Midbrain (tissue), 1 donor: ENCODE data around the gene PROKR2.

Experiments
- DNase-seq: peaks from one replicate; lab custom pipeline; 2025; lab: John Stamatoyannopoulos, UW

Gene PROKR2

GRCh38 chr20:5282561-5282960 is 34.2 kb downstream of the PROKR2 start:
- DNase-seq = no peak

- no peak for DNase-seq
These were observed 37.1 kb downstream of the PROKR2 start for GRCh38 chr20:5279661-5280060.

DNA sequence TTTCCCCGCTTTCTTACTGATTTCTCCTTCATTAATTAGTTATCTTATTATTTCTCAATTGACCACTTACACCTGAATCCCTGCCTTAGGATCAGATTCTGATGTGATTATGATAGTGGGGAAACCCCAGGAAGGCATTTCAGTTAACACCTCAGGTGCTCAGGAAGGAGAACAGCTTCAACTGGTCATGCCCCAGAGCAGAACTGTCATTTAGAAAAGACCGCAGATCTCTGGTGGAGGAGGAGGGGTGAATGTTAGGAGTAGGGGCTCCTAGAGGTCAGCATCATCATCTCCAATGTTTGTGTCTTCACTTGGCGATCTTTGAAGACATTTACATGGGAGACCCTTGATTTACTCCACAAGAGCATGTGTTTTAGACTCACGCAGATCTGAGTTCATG is 44.5 kb downstream of the PROKR2 start:
- DNase-seq = no peak

DNA sequence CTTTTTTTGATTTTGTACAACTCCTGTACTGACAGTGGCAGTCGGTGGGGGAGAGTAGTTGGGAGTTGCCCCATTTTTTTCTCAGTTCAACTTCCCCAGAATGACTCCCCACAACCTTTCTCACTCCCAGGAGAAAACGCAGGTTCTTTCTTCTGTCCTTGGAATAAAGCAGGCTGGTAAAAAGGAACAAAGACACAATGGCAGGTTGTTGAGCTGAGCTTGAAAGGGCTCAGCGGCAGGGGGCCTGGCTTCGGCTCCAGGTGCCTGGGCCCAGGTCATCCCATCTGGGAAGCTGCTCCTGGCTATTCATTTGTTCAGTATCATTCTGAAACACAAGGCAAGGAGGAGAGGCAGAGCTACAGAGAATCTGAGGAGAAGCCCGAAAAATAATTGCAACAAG is 46.2 kb downstream of the PROKR2 start:
- no peak for DNase-seq

DNA sequence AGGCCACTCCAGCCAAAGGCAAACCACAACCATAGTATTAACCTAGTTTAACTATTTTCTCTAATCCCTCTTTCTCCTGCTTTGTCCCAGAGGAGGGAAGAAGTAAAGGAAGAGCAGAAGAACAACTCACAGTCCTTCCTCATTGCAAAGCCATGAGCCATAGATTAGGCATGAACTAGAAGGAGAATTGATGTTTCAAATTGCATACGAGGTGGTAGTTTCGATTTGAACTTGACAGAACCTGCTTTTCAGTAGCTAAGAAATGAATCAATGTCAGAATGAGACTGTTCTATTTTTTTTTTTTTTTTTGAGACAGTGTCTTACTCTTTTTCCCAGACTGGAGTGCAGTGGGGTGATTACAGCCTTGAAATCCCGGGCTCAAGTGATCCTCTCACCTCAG is 48.3 kb downstream of the PROKR2 start:
- DNase-seq = no peak

- no peak for DNase-seq
These were observed 49.7 kb downstream of the PROKR2 start for GRCh38 chr20:5267092-5267491.
